Dermis blood vessel endothelial cell (primary cell): ENCODE measurements around the gene ZNF619. TPM values are rescaled to one million over a fixed set of nuclear protein-coding genes. Genes with fewer than 3 reads are reported as not detected.

Experiments used
- DNase-seq: peaks from one replicate; pipeline ENCODE4 v3.0.0; 2010
- total RNA-seq: library from RNA; depleted of rRNA; stranded (reverse); fragments of >200 nt; gene quantifications from 2 replicates; pipeline ENCODE4 v1.2.3, GENCODE V29; 2014

Gene ZNF619
- total RNA-seq, 1 donor from 2014 or later: 9.5 TPM

DNA sequence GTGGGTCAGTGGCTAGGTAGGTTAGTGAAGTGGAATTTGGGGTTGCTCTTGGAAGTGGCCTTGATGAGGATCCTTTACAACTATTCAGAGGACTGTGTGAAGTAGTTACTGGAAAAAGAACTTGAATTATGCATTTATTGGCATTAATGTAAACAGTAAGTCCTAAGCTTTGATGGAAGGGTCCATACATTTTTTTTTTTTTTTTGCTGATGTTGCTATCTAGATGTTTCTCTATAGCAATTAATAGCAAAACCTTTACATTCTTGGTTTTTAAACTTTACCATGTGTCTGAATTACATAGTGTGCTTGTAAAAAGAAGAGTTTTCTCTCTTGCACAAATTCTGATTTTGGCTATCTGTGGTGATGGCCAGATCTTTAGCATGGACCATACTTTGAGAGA, 57.4 kb downstream of the ZNF619 start:
- no peak for DNase-seq

Other genes starting within 250 kb of the ZNF619 start
- 19.3 and 19.7 TPM in 2 replicates for gene EIF1B, start 167.4 kb upstream of the ZNF619 start, total RNA-seq
- under 0.01 and 0.09 TPM in 2 replicates for gene ENTPD3, start 89.9 kb upstream of the ZNF619 start, total RNA-seq
- gene RPL14, start 19.8 kb upstream of the ZNF619 start, total RNA-seq: 370 and 518 TPM in 2 replicates
- 7.4 and 9.7 TPM in 2 replicates for gene ZNF620, start 28.9 kb downstream of the ZNF619 start, total RNA-seq
- 11.9 and 13.7 TPM in 2 replicates for gene ZNF621, start 47.8 kb downstream of the ZNF619 start, total RNA-seq